COLO668 (cell line): ENCODE measurements around the gene COX18.

ENCODE experiments used
- DNase-seq: peaks from one replicate; lab custom pipeline; 2025; ENCODE audit not compliant: unreplicated experiment; lab: John Stamatoyannopoulos, UW

Gene COX18

DNA sequence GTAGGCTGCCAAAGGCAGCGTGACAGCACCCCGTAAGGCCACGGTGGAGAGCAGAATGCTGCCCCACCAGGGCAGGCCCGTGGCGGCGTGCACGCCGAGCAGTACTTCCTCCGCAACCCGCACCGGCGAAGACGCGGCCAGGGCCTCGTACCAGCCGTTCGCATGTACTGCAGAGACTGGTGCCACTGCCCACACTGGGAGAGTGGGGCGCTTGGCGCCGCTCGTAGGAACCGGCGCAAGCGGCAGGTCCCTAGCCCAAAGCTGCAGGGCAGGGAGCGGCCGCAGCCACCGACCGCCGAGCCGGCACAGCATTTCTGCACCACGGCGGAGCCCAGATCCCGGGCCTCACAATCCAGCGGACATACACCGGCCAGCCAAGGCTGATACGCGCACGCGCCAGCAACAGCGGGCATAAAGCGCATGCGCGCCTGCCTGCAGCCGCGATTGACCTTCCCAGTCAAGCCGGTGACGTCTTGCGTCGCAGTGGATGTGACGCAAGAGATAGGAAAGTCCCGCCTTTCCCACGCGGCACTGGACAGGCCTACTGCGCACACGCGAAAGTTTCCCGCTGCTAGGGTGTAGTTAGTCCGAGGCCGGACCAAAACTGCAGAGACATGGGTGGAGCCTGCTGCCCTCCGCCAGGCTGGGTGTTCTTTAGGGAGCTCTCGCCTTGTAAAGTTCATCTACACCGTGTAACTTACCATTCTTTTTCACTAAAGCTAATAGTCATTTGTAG is at the start of gene COX18:
TSS of gene COX18 (minus strand) at position 379 of the 736 bp plus-strand sequence. CDS start at position 312, 67 bp downstream.
- peak; percentile 98 for DNase-seq

DNA sequence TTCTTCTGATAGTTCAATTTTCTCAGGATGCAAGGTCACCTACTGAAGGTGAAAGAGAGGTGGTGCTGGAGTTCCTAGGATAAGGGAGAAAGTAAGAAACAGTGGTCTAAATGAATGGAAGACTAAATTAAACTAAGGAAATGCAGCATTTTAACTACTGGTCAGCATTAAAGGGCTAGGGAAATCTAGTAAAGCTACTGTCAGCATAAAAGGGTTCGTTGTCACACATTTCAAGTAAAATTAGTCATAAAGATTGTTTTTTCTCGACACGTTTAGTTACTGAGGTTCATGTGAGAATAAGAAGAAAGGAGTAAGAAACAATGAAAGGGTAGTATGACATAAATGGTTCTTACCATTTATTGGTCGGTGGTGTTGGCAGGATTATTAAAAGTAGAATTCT is 40.0 kb upstream of the COX18 start:
- DNase-seq = no peak

GRCh38 chr4:73104695-73105094 is 35.2 kb upstream of the COX18 start:
- no peak for DNase-seq

- no peak for DNase-seq
These were observed 34.4 kb upstream of the COX18 start for GRCh38 chr4:73103799-73104503.

GRCh38 chr4:73099143-73099542 is 29.6 kb upstream of the COX18 start:
- no peak for DNase-seq

DNA sequence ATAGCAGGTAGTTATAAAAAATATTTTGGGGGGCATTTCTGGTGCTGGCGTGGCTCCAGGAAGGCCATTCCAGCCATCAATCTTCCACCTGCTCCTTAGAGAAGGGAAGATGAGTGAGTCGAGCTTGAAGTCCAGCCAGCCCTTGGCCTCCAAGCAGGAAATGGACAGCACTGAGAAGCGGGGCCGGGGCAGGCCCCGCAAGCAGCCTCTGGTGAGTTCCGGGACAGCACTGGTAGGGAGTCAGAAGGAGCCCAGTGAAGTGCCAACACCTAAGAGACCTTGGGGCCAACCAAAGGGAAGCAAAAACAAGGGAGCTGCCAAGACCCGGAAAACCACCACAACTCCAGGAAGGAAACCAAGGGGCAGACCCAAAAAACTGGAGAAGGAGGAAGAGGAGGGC is 29.2 kb upstream of the COX18 start:
- DNase-seq = no peak

DNA sequence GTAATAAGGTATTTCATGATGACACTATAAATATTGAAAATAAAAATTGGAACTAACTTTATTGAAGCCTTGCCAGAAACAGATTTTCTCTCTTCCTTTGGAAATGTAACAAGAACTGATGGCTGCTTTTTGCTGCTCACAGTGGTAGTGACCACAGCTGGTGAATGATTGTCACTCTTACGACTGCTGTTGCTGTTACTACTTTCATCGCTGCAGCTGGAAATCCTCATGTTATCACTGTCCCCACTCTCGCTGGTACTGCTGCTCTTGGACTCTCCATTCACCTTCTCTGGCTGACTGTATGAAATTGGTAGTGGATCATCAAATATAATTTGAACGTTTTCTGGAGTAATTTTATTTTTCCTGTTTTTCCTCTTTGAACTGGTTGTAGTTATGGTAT is 28.5 kb upstream of the COX18 start:
- DNase-seq = no peak

GRCh38 chr4:73092868-73093267 is 23.4 kb upstream of the COX18 start:
- DNase-seq = no peak

DNA sequence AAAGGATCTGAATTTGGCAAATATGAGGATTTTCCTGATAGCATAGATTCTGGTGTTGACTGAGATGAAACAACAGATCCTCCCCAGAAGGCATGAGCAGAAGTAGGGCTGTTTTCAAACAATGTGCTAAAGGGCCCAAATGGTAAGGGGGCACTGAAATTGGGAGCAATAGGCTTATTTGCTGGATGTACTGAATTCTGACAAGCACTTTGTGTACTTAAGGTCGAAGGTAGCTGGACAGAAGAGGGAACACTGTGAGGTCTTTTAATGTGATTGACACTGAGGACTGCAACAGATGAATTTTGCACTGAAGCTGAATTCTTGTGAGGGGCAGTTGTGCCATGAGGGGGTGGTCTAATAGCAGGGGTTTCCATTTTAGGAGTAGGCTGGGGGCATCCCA is 21.2 kb upstream of the COX18 start:
- no peak for DNase-seq

DNA sequence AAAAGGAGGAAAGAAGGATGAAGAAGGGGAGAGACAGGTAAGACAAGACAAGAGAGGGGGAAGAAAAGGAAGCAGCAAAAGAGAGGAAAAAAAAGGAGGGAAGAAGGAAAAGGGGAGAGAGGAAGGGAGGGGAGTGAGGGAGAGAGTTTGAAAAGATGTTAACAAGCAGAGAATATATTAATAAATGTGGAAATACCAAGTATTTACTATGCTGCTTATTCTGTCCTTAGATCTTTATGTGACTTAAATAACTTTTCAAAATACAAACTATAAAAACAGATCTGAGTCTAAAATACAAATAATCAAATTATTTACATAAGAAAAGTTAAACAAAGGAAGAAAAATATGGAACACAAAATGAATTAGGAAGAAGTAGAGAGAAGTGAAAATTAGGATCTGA is 18.4 kb upstream of the COX18 start:
- no peak for DNase-seq

DNA sequence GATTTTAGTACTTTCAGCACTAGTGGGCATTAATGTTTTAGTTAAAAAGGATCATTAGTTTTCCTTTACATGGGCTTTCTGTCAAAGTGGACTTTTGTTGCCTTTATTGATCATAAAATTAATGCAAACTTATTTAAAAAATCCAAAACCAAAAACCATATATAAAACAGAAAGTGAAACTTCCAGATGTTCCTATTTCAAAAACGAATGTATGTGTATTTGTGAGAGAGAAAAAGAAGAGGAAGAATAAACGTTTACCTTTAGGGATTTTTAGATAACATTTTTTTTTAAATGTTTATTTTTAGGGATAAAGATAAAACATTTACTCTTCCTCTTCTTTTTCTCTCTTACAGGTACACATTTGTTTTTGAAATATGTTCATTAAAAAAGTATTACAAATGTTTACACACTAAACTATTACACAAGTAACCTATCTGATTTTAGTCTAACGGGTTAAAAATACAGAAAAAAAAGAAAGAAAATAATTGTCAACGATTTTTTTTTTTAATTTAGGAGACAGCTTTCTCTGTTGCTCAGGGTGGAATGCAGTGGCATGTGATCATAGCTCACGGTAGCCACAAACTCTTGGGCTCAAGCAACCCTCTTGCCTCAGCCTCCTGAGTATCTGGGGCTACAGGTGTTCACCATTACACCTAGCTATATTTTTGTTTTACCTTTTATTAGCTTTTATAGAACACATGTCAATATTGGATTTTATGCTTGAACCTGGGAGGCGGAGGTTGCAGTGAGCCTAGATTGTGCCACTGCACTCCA is 16.8 kb upstream of the COX18 start:
- no peak for DNase-seq

DNA sequence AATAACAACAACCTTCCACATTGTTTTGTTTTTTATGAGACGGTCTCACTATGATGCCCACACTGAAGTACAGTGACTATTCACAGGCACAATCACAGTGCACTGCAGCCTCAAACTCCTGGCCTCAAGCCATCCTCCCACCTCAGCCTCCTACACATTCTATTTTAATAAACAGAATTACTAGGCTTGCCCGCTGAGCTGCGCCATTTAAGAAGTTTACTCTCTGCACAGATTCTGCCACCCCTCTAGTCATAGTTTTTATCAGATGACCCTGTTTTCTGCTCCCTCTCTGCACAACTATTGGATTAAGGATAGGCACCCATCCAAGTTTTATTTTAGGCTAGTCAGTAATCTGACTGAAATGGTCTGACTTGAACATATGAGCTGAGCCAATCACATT is 11.3 kb upstream of the COX18 start:
- DNase-seq = no peak

- no peak for DNase-seq
These were observed 6.3 kb upstream of the COX18 start for GRCh38 chr4:73075832-73076231.

- DNase-seq = no peak
These were observed 516 bp upstream of the COX18 start for GRCh38 chr4:73070074-73070390.

DNA sequence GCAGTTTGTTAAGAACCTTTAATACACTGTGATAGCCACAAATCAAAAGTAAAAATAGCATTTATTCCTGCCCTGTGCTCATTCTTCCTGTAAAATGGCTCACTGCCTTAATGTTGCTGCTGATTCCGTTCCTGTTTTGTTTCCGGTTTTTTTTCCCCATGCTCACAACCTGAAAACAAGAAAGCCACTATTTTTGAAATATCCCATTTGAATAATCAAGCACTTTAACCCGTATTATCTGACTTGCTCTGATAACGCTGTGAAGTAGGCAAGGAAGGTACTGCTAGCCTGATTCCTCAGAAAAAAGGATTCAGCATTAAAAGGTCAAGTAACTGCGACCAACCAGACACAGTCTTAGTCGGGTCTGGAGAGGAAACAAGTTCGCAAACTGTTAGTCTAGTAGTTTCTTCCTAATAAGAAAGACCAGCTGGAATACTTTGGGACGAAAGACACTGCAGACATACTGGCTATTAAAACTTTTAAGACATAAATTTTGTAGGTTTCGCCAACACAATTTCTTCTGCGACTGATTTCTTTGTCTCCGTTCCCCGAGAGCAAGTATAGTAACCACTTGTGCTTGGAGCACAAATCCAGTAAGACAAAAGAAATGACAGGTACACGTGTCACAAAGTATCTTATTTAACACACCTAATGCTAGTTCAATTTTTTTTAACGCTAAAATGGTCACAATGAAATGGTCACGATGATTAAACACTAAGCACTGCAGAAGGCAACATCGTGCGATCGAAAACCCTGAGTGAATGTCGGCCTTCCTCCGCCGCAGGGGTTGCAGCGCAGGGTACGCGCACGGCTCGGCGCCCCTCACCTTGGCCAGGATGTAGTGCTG is 802 bp downstream of the COX18 start:
- no peak for DNase-seq

GRCh38 chr4:73067971-73068394 is 1.5 kb downstream of the COX18 start:
- no peak for DNase-seq

DNA sequence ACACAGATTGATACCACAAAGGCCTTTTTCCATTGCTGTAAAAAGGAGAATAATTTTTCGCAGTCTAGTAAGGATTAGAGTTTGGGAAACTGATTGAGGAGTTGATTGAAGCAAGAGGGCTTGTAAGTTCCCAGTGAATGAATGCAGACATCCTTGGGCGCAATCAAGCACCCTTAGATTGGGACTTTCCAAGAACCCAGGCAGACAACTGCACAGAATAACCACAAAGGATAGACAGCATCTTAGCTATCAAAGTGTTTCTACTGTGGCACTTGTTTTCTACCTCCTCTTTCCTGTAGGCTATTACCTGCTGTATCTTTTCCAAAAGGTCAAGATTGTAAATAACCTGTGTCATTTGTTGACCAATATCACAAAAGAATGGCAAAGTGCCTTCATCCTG is 2.6 kb downstream of the COX18 start:
- DNase-seq = no peak

- DNase-seq = no peak
These were observed 3.1 kb downstream of the COX18 start for GRCh38 chr4:73066445-73066844.

DNA sequence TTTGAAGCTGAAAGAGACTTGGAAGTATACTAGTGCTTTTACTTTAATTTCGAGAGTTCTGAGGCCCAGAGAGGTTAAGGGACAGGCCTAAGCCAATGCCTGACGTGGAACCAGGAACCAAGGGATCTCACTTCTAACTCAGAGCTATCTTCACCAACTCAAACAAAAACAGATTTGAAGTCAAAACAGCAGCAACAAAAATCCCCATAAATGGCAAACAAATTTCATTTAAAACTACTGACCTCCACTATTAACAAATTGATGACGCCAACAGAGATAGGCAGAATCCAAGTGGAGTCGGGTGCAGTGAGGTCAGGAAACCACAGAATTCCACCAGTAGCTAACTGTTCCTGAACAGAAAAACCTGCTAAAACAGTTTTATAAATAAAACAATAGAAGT is 5.0 kb downstream of the COX18 start:
- no peak for DNase-seq

DNA sequence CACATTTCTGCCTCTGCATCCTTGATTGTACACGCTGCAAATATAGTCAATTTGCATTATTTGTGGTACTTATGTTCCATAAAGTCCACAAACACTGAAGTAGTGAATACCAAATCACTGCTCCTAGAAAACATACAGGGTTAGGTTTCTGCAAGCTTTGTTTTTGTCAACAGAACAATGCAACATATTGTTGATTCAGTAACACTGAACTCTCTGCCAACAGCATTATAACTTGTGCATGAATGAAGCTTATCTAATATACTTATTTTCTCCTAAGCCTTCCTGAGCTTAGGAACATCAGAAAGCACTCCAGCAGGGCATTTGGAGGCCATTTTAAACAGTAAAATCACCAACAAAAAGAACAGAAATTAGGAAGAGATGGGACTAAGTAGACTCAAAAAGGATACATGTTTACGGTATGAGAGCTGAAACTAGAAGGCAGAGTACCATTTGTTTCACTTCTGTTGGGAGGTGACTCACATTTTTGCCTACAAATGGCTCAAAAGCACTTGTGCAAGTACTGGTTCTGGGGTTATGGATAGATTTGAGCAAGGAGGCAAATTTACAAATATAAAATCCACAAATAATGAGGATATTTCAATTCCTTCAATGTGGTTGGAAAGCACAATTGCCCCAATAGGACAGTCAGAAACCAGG is 14.1 kb downstream of the COX18 start:
- DNase-seq = no peak
